Erythroblast (primary cell): ENCODE measurements around the gene LILRA5.

Experiments
- GATA1 ChIP-seq: IDR thresholded peaks from 2 replicates; pipeline ENCODE4 v1.6.1; 2011; ENCODE audit warnings: low read depth, mild to moderate bottlenecking, control low read depth, low read length, moderate library complexity
- POLR2A ChIP-seq: IDR thresholded peaks from 2 replicates; pipeline ENCODE4 v1.6.1; 2011; ENCODE audit warnings: mild to moderate bottlenecking, low read length

- TF ChIP-seq POLR2A (no peak), GATA1 (no peak)
Measured at GRCh38 chr19:54329476-54330165, 16.7 kb upstream of the LILRA5 start.
